ENCODE data around the gene SPTSSB. TPM values are rescaled to one million over a fixed set of nuclear protein-coding genes. Genes with fewer than 3 reads are reported as not detected.

The SPTSSB gene
- total and polyA plus RNA-seq, 2 experiments from 2014 or later: 5.0 to 6.9 TPM

- Histone ChIP-seq H3K27ac (no peak overlapping the region), H3K79me2 (no peaks in the 10 kb centered on the region)
Measured at GRCh38 chr3:161317077-161317476, 54.2 kb downstream of the SPTSSB start.

GRCh38 chr3:161316006-161316689 is 55.2 kb downstream of the SPTSSB start:
- no peak overlapping the region for H3K27ac ChIP-seq
- H3K4me2 ChIP-seq: no peak overlapping the region
- H3K36me3 ChIP-seq (replicated peaks; ENCODE audit: insufficient read depth, low read depth): no peaks in the 10 kb centered on the region
- no peak overlapping the region for H2AFZ ChIP-seq
- H3K4me1 ChIP-seq (ENCODE audit: insufficient read depth): no peaks in the 10 kb centered on the region
- no peaks in the 10 kb centered on the region for H3K9me2 ChIP-seq (replicated peaks; ENCODE audit: insufficient read depth)
- H3K79me2 ChIP-seq: no peaks in the 10 kb centered on the region
- H3K9me3 ChIP-seq (ENCODE audit: low read depth): no peaks in the 10 kb centered on the region
- WGBS (ENCODE audit: low lambda C conversion rate, missing lambda C conversion rate): 96% methylated on average over 3 of the region's 3 CpGs
- no peaks in the 10 kb centered on the region for H3K27me3 ChIP-seq
- H4K20me1 ChIP-seq (ENCODE audit: insufficient read depth, poor library complexity, severe bottlenecking): no peaks in the 10 kb centered on the region
- TF ChIP-seq CTCF (IDR thresholded peaks at IDR 0.05; ENCODE audit: poor library complexity): no peak
- TF ChIP-seq EZH2 (IDR thresholded peaks at IDR 0.05; ENCODE audit: borderline replicate concordance): no peak
- TF ChIP-seq EZH2phosphoT487 (IDR thresholded peaks at IDR 0.05; ENCODE audit: low read depth, severe bottlenecking, unreplicated experiment): no peak
- no peak for DNase-seq (ENCODE audit: low spot score)
- no peak overlapping the region for H3K4me3 ChIP-seq

More at GRCh38 chr3:161317077-161317476, 54.2 kb downstream of the SPTSSB start:
- Histone ChIP-seq H3K4me2 (no peak overlapping the region), H3K9me3 (ENCODE audit: low read depth) (no peaks in the 10 kb centered on the region), H3K9me2 (replicated peaks; ENCODE audit: insufficient read depth) (no peaks in the 10 kb centered on the region), H3K36me3 (replicated peaks; ENCODE audit: insufficient read depth, low read depth) (no peaks in the 10 kb centered on the region), H3K4me3 (no peak overlapping the region), H2AFZ (no peak overlapping the region), H4K20me1 (ENCODE audit: insufficient read depth, poor library complexity, severe bottlenecking) (no peaks in the 10 kb centered on the region), H3K27me3 (no peaks in the 10 kb centered on the region), H3K4me1 (ENCODE audit: insufficient read depth) (no peaks in the 10 kb centered on the region)
- WGBS (ENCODE audit: low lambda C conversion rate, missing lambda C conversion rate): 87% methylated on average over 2 of the region's 2 CpGs
- no peak for DNase-seq (ENCODE audit: low spot score)
- TF ChIP-seq EZH2phosphoT487 (IDR thresholded peaks at IDR 0.05; ENCODE audit: low read depth, severe bottlenecking, unreplicated experiment) (no peak), EZH2 (IDR thresholded peaks at IDR 0.05; ENCODE audit: borderline replicate concordance) (no peak), CTCF (IDR thresholded peaks at IDR 0.05; ENCODE audit: poor library complexity) (no peak)

GRCh38 chr3:161314836-161315395 is 56.4 kb downstream of the SPTSSB start:
- no peaks in the 10 kb centered on the region for H4K20me1 ChIP-seq (ENCODE audit: insufficient read depth, poor library complexity, severe bottlenecking)
- no peak overlapping the region for H3K27ac ChIP-seq
- no peak overlapping the region for H3K4me2 ChIP-seq
- H3K27me3 ChIP-seq: no peaks in the 10 kb centered on the region
- H3K4me1 ChIP-seq (ENCODE audit: insufficient read depth): no peaks in the 10 kb centered on the region
- no peaks in the 10 kb centered on the region for H3K9me3 ChIP-seq (ENCODE audit: low read depth)
- H2AFZ ChIP-seq: no peak overlapping the region
- no peaks in the 10 kb centered on the region for H3K36me3 ChIP-seq (replicated peaks; ENCODE audit: insufficient read depth, low read depth)
- no peak overlapping the region for H3K4me3 ChIP-seq
- WGBS (ENCODE audit: low lambda C conversion rate, missing lambda C conversion rate): 87% methylated on average over 3 of the region's 3 CpGs
- no peaks in the 10 kb centered on the region for H3K79me2 ChIP-seq
- DNase-seq (ENCODE audit: low spot score): no peak
- TF ChIP-seq EZH2 (IDR thresholded peaks at IDR 0.05; ENCODE audit: borderline replicate concordance): no peak
- TF ChIP-seq EZH2phosphoT487 (IDR thresholded peaks at IDR 0.05; ENCODE audit: low read depth, severe bottlenecking, unreplicated experiment): no peak
- no peak for TF ChIP-seq CTCF (IDR thresholded peaks at IDR 0.05; ENCODE audit: poor library complexity)
- no peaks in the 10 kb centered on the region for H3K9me2 ChIP-seq (replicated peaks; ENCODE audit: insufficient read depth)

All from hepatocyte (in vitro differentiated cells).